Smooth muscle cell (in vitro differentiated cells): Measurements from ENCODE around the gene INPP5J. TPM values are rescaled to one million over a fixed set of nuclear protein-coding genes. Genes with fewer than 3 reads are reported as not detected.
"Not testable (repeated sequence)": the region's sequence is repeated elsewhere in the genome, so short reads cannot be mapped to it uniquely, and the experiment has no call there.

ENCODE experiments used
- DNase-seq: peaks from one replicate; lab custom pipeline; 2025; ENCODE audit not compliant: unreplicated experiment; lab: John Stamatoyannopoulos, UW
- H2AFZ ChIP-seq: fragments of 200-600 bp; sonication (generic); 2 replicates; pipeline ENCODE4 v1.6.0; 2016; ENCODE audit warnings: antibody characterized with exemption, low read depth, mild to moderate bottlenecking
- H3F3A ChIP-seq: fragments of 200-600 bp; sonication (generic); 2 replicates; pipeline ENCODE4 v1.6.0; 2017; ENCODE audit warnings: antibody characterized with exemption, low read depth
- H3K27ac ChIP-seq: fragments of 200-600 bp; sonication (generic); 2 replicates; pipeline ENCODE4 v1.5.1; 2016; ENCODE audit warnings: low read depth, mild to moderate bottlenecking
- H3K27me3 ChIP-seq: fragments of 200-600 bp; sonication (generic); 2 replicates; pipeline ENCODE4 v1.6.1; 2016; ENCODE audit warnings: low read depth, mild to moderate bottlenecking
- H3K36me3 ChIP-seq: fragments of 200-600 bp; sonication (generic); 2 replicates; pipeline ENCODE4 v1.5.1; 2016; ENCODE audit warnings: low read depth
- H3K4me1 ChIP-seq: fragments of 200-600 bp; sonication (generic); 2 replicates; pipeline ENCODE4 v1.5.1; 2016; ENCODE audit warnings: low read depth
- H3K4me2 ChIP-seq: fragments of 200-600 bp; sonication (generic); 2 replicates; pipeline ENCODE4 v1.6.0; 2016; ENCODE audit warnings: mild to moderate bottlenecking
- H3K4me3 ChIP-seq: fragments of 200-600 bp; sonication (generic); 2 replicates; pipeline ENCODE4 v1.5.1; 2016; ENCODE audit warnings: mild to moderate bottlenecking
- H3K79me2 ChIP-seq: fragments of 200-600 bp; sonication (generic); 2 replicates; pipeline ENCODE4 v1.6.0; 2016; ENCODE audit warnings: low read depth, mild to moderate bottlenecking
- H3K9ac ChIP-seq: fragments of 200-600 bp; sonication (generic); 2 replicates; pipeline ENCODE4 v1.6.0; 2016; ENCODE audit warnings: low read depth
- H3K9me3 ChIP-seq: fragments of 200-600 bp; sonication (generic); replicated peaks from 2 replicates; pipeline ENCODE4 v1.5.1; 2016; ENCODE audit warnings: low read depth
- H4K20me1 ChIP-seq: fragments of 200-600 bp; sonication (generic); 2 replicates; pipeline ENCODE4 v1.6.0; 2016; ENCODE audit warnings: low read depth
- CTCF ChIP-seq: fragments of 200-600 bp; sonication (generic); IDR thresholded peaks from 2 replicates; pipeline ENCODE4 v1.5.1; 2017; ENCODE audit warnings: borderline replicate concordance, mild to moderate bottlenecking, antibody characterized with exemption; ENCODE audit not compliant: insufficient read depth, poor library complexity, severe bottlenecking
- WGBS: methylation state at CpG from one replicate; pipeline ENCODE4 v1.1.7; 2016; ENCODE audit warnings: low lambda C conversion rate; 5-methylcytosine and 5-hydroxymethylcytosine counted together
- polyA plus RNA-seq: library from polyadenylated mRNA; unstranded; fragments of >200 nt; fragmentation: Nextera tagmentation; extraction: Ambion mirVana; gene quantifications from 2 replicates; pipeline ENCODE4 v1.2.1, GENCODE V29; 2016
- total RNA-seq: library from RNA; depleted of rRNA; stranded (reverse); fragments of >200 nt; gene quantifications from 2 replicates; pipeline ENCODE4 v1.2.3, GENCODE V29; 2014

INPP5J gene
- total RNA-seq (1.2 TPM in 2 replicates), polyA plus RNA-seq (0.66 and 2.1 TPM in 2 replicates)

DNA sequence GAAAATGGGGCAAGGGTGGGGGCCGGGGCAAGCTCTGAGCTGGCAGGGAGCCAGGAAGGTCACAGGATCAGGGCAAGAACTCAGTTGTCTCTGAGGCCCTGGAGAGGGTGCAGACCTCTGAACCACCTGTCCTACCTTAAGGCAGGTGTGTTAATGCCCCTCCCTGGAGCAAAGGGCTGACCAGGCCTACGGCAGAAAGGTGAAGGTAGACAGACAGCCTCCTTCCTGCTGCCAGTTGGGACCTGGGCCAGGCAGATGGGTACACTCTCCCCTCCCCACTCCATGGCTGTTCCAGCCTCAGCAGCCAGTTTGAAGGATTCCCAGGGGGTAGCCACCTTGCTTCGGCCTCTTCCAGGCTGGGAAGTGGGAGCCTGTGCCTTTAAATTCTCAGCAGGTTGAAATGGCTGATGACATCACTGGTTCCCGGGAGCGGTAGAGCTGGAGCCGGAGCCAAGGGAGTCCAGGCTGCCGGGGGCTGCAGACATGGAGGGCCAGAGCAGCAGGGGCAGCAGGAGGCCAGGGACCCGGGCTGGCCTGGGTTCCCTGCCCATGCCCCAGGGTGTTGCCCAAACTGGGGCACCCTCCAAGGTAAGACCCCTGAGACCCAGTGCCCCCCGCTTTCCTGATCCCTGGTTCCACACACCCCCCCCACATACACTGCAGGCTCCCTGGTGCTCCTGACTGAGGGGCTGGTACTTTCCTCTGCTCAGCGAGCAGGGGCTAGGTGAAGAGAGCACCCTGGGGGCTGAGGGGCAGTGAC lies at the start of gene INPP5J:
INPP5J (plus strand) TSS at position 435 of the 760 bp plus-strand sequence; CDS start at position 484, 49 bp downstream.
- H3K9me3 ChIP-seq: no peaks in the 10 kb centered on the region
- H3K27ac ChIP-seq: no peak within 1 kb of the TSS
- H3K9ac ChIP-seq: peak within 1 kb of the TSS; percentile 30
- no peaks in the 10 kb centered on the region for H3K36me3 ChIP-seq
- 30% methylated on average over 10 of the region's 10 CpGs for WGBS
- no peak for TF ChIP-seq CTCF
- no peaks in the 10 kb centered on the region for H3F3A ChIP-seq
- H4K20me1 ChIP-seq: no peaks in the 10 kb centered on the region
- peak within 1 kb of the TSS; percentile 46 for H3K4me3 ChIP-seq
- no peaks in the 10 kb centered on the region for H3K27me3 ChIP-seq
- no peaks in the 10 kb centered on the region for H3K4me1 ChIP-seq
- DNase-seq: no peak
- H2AFZ ChIP-seq: peak within 1 kb of the TSS; percentile 50
- H3K79me2 ChIP-seq: no peaks in the 10 kb centered on the region
- peak within 1 kb of the TSS; percentile 83 for H3K4me2 ChIP-seq

DNA sequence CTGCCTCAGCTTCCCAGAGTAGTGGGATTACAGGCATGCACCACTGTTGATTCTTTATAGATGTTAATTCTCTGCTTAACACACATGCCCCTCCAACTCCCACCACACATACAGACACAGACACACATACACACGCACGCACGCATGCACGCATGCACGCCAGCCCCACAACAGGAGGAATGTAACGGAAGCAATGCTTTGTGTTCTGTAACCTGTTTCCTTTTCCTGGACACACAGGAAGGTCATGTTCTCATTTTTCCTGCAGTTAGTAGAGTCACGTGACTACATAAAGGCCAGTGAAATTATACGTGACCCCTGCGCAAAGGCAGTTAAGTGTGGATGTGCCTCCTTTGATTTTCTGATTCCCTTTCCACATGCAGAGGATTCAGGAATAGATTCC lies 49.6 kb upstream of the INPP5J start:
- H3K9ac ChIP-seq, H3K27me3 ChIP-seq, H3K36me3 ChIP-seq, H4K20me1 ChIP-seq, H3K27ac ChIP-seq, H3K4me2 ChIP-seq, DNase-seq, H3K79me2 ChIP-seq, H3K4me3 ChIP-seq, H3K4me1 ChIP-seq, H2AFZ ChIP-seq, H3F3A ChIP-seq, H3K9me3 ChIP-seq: not testable (repeated sequence)
- WGBS: 95% methylated on average over 9 of the region's 9 CpGs

DNA sequence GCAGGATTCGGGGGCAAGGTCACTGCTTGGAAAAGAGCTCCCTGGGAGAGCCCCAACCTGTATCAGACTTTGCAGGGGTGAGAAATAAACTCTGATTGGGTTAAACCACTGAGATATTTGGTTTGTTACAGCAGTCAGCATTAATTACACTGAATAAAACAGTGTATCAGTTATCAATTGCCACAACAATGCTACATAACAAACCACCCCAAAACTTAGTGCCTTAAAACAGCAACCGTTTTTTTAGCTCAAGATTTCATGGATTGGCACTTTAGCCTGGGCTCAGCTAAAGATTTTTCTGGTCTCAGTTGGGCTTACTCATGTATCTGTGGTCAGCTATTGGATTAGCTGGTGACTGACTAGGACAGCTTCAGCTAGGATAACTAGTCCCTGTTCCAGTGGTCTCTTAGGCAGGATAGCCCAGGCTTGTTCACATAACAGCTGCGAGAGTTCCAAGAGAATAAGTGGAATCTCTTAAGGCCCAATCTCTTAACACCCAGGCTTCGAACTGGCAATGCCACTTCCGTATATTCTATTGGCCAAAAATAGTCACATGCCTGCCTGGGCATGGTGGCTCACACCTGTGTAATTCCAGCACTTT lies 49.1 kb upstream of the INPP5J start:
- H3K4me3 ChIP-seq, H3K4me2 ChIP-seq, H3F3A ChIP-seq, H3K36me3 ChIP-seq, H2AFZ ChIP-seq, H3K27ac ChIP-seq, H3K79me2 ChIP-seq, H3K9me3 ChIP-seq, H3K9ac ChIP-seq, H3K27me3 ChIP-seq, H4K20me1 ChIP-seq, H3K4me1 ChIP-seq, DNase-seq: not testable (repeated sequence)
- whole genome bisulfite sequencing: 58% methylated on average over 5 of the region's 5 CpGs

DNA sequence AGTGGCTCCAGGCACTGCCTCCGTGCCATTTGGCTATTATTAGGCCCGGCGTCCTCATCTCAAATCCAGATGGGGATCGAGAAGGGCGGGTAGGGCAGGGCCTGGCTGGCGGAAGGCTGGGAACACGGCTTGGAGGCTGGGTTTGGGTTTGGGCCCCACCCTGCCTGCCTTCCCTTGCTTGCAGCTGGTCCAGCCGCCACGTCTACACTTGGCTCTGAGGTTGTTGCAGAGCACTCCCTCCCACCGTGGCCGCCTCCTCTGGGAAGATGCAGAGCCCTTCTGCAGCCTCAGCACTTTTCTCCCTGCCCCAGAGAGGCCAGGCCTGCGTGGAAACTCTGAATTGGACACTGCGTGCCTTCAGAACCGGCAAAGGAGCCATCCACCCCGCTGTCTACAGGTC lies 46.8 kb upstream of the INPP5J start:
- H3K4me1 ChIP-seq: no peaks in the 10 kb centered on the region
- TF ChIP-seq CTCF: no peak
- H3K9ac ChIP-seq: no peak overlapping the region
- 55% methylated on average over 14 of the region's 15 CpGs for WGBS
- H3K27ac ChIP-seq: peak overlapping the region; percentile 35
- H3K79me2 ChIP-seq: no peaks in the 10 kb centered on the region
- no peaks in the 10 kb centered on the region for H3K9me3 ChIP-seq
- no peak for DNase-seq
- no peaks in the 10 kb centered on the region for H3K27me3 ChIP-seq
- no peak overlapping the region for H3K4me2 ChIP-seq
- H3K4me3 ChIP-seq: no peak overlapping the region
- no peaks in the 10 kb centered on the region for H4K20me1 ChIP-seq
- H2AFZ ChIP-seq: peak overlapping the region; percentile 86
- no peaks in the 10 kb centered on the region for H3K36me3 ChIP-seq
- H3F3A ChIP-seq: no peaks in the 10 kb centered on the region
